IMR-90 (cell line): ENCODE measurements around the gene PRMT7.

Source experiments
- BHLHE40 ChIP-seq: fragments of 150-350 bp; IDR thresholded peaks from 2 replicates; pipeline ENCODE4 v1.6.1; 2016; ENCODE audit warnings: mild to moderate bottlenecking, low read depth, low read length
- CEBPB ChIP-seq: IDR thresholded peaks from 2 replicates; pipeline ENCODE4 v1.6.1; 2012; ENCODE audit warnings: low read depth, low read length, improper control_type of control experiment
- CHD1 ChIP-seq: IDR thresholded peaks from 2 replicates; pipeline ENCODE4 v1.6.1; 2012; ENCODE audit warnings: low read depth, low read length, improper control_type of control experiment
- MAFK ChIP-seq: IDR thresholded peaks from 2 replicates; pipeline ENCODE4 v1.6.1; 2012; ENCODE audit warnings: low read depth, low read length, improper control_type of control experiment
- MAZ ChIP-seq: IDR thresholded peaks from 2 replicates; pipeline ENCODE4 v1.6.1; 2012; ENCODE audit warnings: low read depth, mild to moderate bottlenecking, low read length, improper control_type of control experiment, moderate library complexity, borderline replicate concordance
- MXI1 ChIP-seq: IDR thresholded peaks from 2 replicates; pipeline ENCODE4 v1.6.1; 2012; ENCODE audit warnings: low read depth, mild to moderate bottlenecking, low read length, moderate library complexity, borderline replicate concordance
- NFE2L2 ChIP-seq: fragments of 150-350 bp; IDR thresholded peaks from 2 replicates; pipeline ENCODE4 v1.6.1; 2016; ENCODE audit warnings: low read depth, mild to moderate bottlenecking, low read length
- POLR2A ChIP-seq: IDR thresholded peaks from 2 replicates; pipeline ENCODE4 v1.6.1; 2012; ENCODE audit warnings: mild to moderate bottlenecking, low read depth, low read length
- RAD21 ChIP-seq: IDR thresholded peaks from 2 replicates; pipeline ENCODE4 v1.6.1; 2012; ENCODE audit warnings: low read length, improper control_type of control experiment
- RCOR1 ChIP-seq: IDR thresholded peaks from 2 replicates; pipeline ENCODE4 v1.6.1; 2012; ENCODE audit warnings: mild to moderate bottlenecking, low read length, improper control_type of control experiment; ENCODE audit not compliant: insufficient replicate concordance
- SMC3 ChIP-seq: fragments of 150-350 bp; IDR thresholded peaks from 2 replicates; pipeline ENCODE4 v1.6.1; 2016; ENCODE audit warnings: low read depth, mild to moderate bottlenecking, antibody characterized with exemption, low read length, moderate library complexity
- TF ChIP-seq, protein P1 (sequence below): fragments of 150-350 bp; IDR thresholded peaks from 2 replicates; pipeline ENCODE4 v1.6.1; 2017; ENCODE audit warnings: mild to moderate bottlenecking, antibody characterized with exemption, low read length, low read depth
- TF ChIP-seq, protein P2 (sequence below): conservative IDR thresholded peaks from 2 replicates; pipeline ENCODE4 v1.5.1; 2012; ENCODE audit warnings: mild to moderate bottlenecking, low read depth, low read length, improper control_type of control experiment
- TF ChIP-seq, protein P3 (sequence below): fragments of 150-350 bp; IDR thresholded peaks from 2 replicates; pipeline ENCODE4 v1.6.1; 2016; ENCODE audit warnings: low read depth, mild to moderate bottlenecking, low read length, moderate library complexity, borderline replicate concordance

DNA sequence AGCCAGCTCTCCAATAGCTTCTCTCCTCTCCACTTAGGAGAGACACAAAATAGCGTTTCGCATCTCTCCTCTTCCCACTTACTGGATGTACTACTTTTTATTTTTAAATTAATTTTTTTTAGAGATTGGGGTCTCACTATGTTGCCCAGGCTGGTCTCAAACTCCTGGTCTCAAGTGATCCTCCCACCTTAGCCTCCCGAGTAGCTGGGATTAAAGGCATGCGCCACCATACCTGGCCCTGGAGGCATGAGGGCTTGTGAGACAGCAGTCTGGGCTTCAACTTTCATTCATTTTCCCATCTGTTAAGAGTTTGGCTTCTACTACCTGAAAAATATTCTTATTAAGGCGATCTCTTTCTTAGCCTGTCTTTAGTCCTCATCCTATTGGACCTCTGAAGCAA, 18.4 kb upstream of the PRMT7 start:
- TF ChIP-seq MAFK (no peak), CEBPB (no peak), MAZ (no peak), RAD21 (no peak), POLR2A (no peak), MXI1 (no peak), SMC3 (no peak), NFE2L2 (no peak), BHLHE40 (no peak), CHD1 (no peak), RCOR1 (no peak)
- TF ChIP-seq, protein P1, sequence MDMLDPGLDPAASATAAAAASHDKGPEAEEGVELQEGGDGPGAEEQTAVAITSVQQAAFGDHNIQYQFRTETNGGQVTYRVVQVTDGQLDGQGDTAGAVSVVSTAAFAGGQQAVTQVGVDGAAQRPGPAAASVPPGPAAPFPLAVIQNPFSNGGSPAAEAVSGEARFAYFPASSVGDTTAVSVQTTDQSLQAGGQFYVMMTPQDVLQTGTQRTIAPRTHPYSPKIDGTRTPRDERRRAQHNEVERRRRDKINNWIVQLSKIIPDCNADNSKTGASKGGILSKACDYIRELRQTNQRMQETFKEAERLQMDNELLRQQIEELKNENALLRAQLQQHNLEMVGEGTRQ = no peak
- TF ChIP-seq, protein P2, sequence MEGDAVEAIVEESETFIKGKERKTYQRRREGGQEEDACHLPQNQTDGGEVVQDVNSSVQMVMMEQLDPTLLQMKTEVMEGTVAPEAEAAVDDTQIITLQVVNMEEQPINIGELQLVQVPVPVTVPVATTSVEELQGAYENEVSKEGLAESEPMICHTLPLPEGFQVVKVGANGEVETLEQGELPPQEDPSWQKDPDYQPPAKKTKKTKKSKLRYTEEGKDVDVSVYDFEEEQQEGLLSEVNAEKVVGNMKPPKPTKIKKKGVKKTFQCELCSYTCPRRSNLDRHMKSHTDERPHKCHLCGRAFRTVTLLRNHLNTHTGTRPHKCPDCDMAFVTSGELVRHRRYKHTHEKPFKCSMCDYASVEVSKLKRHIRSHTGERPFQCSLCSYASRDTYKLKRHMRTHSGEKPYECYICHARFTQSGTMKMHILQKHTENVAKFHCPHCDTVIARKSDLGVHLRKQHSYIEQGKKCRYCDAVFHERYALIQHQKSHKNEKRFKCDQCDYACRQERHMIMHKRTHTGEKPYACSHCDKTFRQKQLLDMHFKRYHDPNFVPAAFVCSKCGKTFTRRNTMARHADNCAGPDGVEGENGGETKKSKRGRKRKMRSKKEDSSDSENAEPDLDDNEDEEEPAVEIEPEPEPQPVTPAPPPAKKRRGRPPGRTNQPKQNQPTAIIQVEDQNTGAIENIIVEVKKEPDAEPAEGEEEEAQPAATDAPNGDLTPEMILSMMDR = no peak
- TF ChIP-seq, protein P3, sequence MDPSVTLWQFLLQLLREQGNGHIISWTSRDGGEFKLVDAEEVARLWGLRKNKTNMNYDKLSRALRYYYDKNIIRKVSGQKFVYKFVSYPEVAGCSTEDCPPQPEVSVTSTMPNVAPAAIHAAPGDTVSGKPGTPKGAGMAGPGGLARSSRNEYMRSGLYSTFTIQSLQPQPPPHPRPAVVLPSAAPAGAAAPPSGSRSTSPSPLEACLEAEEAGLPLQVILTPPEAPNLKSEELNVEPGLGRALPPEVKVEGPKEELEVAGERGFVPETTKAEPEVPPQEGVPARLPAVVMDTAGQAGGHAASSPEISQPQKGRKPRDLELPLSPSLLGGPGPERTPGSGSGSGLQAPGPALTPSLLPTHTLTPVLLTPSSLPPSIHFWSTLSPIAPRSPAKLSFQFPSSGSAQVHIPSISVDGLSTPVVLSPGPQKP = no peak
